ENCODE data around the gene RNF114. TPM values are rescaled to one million over a fixed set of nuclear protein-coding genes. Genes with fewer than 3 reads are reported as not detected.

RNF114 gene
- total RNA-seq, 1 donor = 78.5 TPM

DNA sequence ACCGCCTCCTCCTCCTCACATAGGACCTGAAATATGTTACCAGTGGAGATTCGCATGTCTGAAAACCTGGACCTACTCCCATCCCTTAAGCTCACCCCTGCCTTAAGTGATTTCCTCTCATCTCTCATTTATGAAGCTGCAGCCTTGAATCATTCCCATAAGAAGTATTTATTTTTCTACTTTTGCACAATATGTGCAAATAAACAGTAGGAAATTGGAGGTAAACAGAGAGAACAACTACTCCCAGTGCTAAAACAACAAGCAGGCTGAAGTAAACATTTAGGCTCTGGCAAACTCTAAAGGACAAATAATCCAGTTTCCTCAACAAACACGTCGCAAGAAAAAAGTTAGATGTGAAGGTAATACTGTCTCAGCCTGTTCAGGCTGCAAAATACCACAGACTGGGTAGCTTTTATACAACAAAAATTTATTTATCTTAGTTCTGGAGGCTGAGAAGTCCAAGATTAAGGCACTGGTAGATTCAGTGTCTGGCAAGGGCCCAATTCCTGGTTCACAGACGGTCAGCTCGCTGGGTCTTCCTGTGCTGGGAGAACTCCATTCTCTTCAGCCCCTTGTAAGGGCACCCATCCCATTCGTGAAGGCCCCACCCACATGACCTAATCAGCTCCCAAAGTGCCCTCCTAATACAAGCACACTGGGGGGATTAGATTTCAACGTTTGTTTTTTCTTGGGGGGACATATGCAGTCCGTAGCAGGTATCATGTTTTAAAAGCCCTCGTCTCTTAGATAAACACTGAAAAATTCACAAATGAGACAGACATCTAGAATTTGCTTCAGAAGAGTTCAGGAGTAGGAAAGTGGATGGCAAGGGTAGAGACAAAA, 36.4 kb upstream of the RNF114 start:
- H3K9me3 ChIP-seq (ENCODE audit: low read depth, low read length) = no peaks in the 10 kb centered on the region
- H3K4me1 ChIP-seq (ENCODE audit: insufficient read depth, low read length) = no peaks in the 10 kb centered on the region
- TF ChIP-seq, protein P1, sequence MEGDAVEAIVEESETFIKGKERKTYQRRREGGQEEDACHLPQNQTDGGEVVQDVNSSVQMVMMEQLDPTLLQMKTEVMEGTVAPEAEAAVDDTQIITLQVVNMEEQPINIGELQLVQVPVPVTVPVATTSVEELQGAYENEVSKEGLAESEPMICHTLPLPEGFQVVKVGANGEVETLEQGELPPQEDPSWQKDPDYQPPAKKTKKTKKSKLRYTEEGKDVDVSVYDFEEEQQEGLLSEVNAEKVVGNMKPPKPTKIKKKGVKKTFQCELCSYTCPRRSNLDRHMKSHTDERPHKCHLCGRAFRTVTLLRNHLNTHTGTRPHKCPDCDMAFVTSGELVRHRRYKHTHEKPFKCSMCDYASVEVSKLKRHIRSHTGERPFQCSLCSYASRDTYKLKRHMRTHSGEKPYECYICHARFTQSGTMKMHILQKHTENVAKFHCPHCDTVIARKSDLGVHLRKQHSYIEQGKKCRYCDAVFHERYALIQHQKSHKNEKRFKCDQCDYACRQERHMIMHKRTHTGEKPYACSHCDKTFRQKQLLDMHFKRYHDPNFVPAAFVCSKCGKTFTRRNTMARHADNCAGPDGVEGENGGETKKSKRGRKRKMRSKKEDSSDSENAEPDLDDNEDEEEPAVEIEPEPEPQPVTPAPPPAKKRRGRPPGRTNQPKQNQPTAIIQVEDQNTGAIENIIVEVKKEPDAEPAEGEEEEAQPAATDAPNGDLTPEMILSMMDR (IDR thresholded peaks at IDR 0.05; ENCODE audit: extremely low read depth, low read depth, low read length) = no peak
- DNase-seq (ENCODE audit: insufficient read length, low spot score, missing footprints) = no peak
- no peak overlapping the region for H3K4me2 ChIP-seq (ENCODE audit: insufficient read depth, low read length)
- H3K27me3 ChIP-seq (ENCODE audit: insufficient read depth, low read length) = no peaks in the 10 kb centered on the region
- H3K4me3 ChIP-seq (ENCODE audit: insufficient read depth, low read length) = no peak overlapping the region
- no peak overlapping the region for H3K27ac ChIP-seq (ENCODE audit: low read depth, low read length)
- H4K20me1 ChIP-seq (ENCODE audit: insufficient read depth, low read length) = peaks cover 7% of the 10 kb centered on the region
- H3K36me3 ChIP-seq (ENCODE audit: insufficient read depth, low read length) = peaks cover 6% of the 10 kb centered on the region
- peaks cover 3% of the 10 kb centered on the region for H3K79me2 ChIP-seq (ENCODE audit: insufficient read depth, low read length)
- H2AFZ ChIP-seq (ENCODE audit: low read length) = no peak overlapping the region

DNA sequence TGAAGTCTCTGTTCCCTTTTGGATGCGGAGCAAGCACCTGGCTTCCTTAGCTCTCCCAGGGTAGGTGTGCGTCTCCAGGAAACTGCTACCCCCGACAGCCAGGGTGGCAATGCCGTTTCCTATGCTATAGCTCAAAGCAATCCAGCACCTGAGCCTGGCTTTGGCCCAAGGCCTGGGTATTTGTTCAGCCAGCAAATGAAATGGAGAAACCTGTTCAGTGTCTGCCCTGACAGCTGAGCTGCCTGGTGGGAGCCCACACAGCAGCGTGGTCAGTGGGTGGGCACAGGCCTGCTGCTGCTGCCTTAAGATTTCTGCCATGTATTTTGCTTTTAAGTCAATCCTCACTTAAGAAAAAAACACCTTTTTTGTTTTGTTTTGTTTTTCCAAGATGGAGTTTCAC, 34.6 kb upstream of the RNF114 start:
- no peak overlapping the region for H3K4me3 ChIP-seq (ENCODE audit: insufficient read depth, low read length)
- TF ChIP-seq, protein P1 (IDR thresholded peaks at IDR 0.05; ENCODE audit: extremely low read depth, low read depth, low read length) = no peak
- DNase-seq (ENCODE audit: insufficient read length, low spot score, missing footprints) = no peak
- H3K9me3 ChIP-seq (ENCODE audit: low read depth, low read length) = no peaks in the 10 kb centered on the region
- H2AFZ ChIP-seq (ENCODE audit: low read length) = no peak overlapping the region
- peaks cover 12% of the 10 kb centered on the region for H3K79me2 ChIP-seq (ENCODE audit: insufficient read depth, low read length)
- H4K20me1 ChIP-seq (ENCODE audit: insufficient read depth, low read length) = peaks cover 15% of the 10 kb centered on the region
- H3K4me1 ChIP-seq (ENCODE audit: insufficient read depth, low read length) = no peaks in the 10 kb centered on the region
- peaks cover 24% of the 10 kb centered on the region for H3K36me3 ChIP-seq (ENCODE audit: insufficient read depth, low read length)
- no peak overlapping the region for H3K4me2 ChIP-seq (ENCODE audit: insufficient read depth, low read length)
- H3K27ac ChIP-seq (ENCODE audit: low read depth, low read length) = no peak overlapping the region
- no peaks in the 10 kb centered on the region for H3K27me3 ChIP-seq (ENCODE audit: insufficient read depth, low read length)

DNA sequence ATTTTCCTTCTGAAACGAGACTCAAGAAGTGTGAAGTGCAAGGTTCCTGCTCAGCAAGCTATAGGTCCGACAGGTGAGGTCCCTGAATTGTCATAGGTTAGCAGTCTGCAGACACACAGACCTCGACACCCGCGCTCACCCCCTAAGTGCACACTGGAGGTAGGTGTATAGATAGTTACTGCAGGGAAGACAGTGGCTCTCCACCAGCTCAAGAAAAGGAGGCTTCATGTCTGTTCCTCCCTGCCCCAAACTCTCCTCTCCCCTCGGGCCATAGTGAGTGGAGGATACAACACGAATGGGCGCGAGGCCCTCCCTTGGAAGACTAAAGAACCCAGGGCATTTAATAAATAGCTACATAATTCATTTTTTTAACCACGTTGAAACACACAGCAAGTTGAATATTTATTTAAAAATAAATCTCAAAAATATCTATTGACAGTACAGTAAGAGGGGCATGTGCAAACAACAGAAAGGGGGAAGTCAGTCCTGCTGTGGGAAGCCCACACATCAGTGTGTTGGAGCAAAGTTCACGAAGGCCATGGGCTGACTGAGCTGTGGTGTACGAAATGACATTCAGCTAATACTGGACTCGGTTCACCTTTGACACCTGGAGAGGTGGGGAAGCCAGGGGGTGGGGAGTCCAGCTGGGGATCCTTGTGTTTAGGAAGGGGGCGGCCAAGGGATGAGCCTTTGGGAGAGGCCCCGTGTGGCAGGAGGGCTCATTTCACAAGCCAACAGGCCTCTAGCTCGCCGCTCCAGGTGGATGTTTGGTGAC, 31.6 kb upstream of the RNF114 start:
- TF ChIP-seq, protein P1 (IDR thresholded peaks at IDR 0.05; ENCODE audit: extremely low read depth, low read depth, low read length) = no peak
- H2AFZ ChIP-seq (ENCODE audit: low read length) = no peak overlapping the region
- H3K9me3 ChIP-seq (ENCODE audit: low read depth, low read length) = no peaks in the 10 kb centered on the region
- no peak overlapping the region for H3K4me2 ChIP-seq (ENCODE audit: insufficient read depth, low read length)
- H4K20me1 ChIP-seq (ENCODE audit: insufficient read depth, low read length) = peaks cover 28% of the 10 kb centered on the region
- H3K79me2 ChIP-seq (ENCODE audit: insufficient read depth, low read length) = peaks cover 36% of the 10 kb centered on the region
- H3K36me3 ChIP-seq (ENCODE audit: insufficient read depth, low read length) = peaks cover 40% of the 10 kb centered on the region
- no peaks in the 10 kb centered on the region for H3K4me1 ChIP-seq (ENCODE audit: insufficient read depth, low read length)
- H3K27ac ChIP-seq (ENCODE audit: low read depth, low read length) = no peak overlapping the region
- no peak for DNase-seq (ENCODE audit: insufficient read length, low spot score, missing footprints)
- H3K4me3 ChIP-seq (ENCODE audit: insufficient read depth, low read length) = no peak overlapping the region
- H3K27me3 ChIP-seq (ENCODE audit: insufficient read depth, low read length) = no peaks in the 10 kb centered on the region

All from osteoblast (primary cell).